Suppressor macrophage treated with lipopolysaccharide for 4 hours (primary cell): ENCODE results near the gene FIGNL2.
A peak's percentile ranks its signal among the peaks of the same experiment; 100 is the strongest.
"Not testable (repeated sequence)": the region's sequence is repeated elsewhere in the genome, so short reads cannot be mapped to it uniquely, and the experiment has no call there.

Experiments
- DNase-seq: peaks from one replicate; pipeline ENCODE4 v3.0.0-alpha.2; 2020

FIGNL2 gene

GRCh38 chr12:51814311-51815088 is 34.0 kb downstream of the FIGNL2 start:
- peak; percentile 87 for DNase-seq

- no peak for DNase-seq
These were observed 34.6 kb downstream of the FIGNL2 start for GRCh38 chr12:51813931-51814310.

GRCh38 chr12:51812871-51813270 is 35.6 kb downstream of the FIGNL2 start:
- DNase-seq: no peak

- no peak for DNase-seq
These were observed 37.0 kb downstream of the FIGNL2 start for GRCh38 chr12:51811203-51812202.

- DNase-seq: no peak
These were observed 39.3 kb downstream of the FIGNL2 start for GRCh38 chr12:51809193-51809592.

GRCh38 chr12:51806896-51807295 is 41.6 kb downstream of the FIGNL2 start:
- no peak for DNase-seq

GRCh38 chr12:51801027-51801426 is 47.5 kb downstream of the FIGNL2 start:
- no peak for DNase-seq

- DNase-seq: peak; percentile 13
These were observed 50.0 kb downstream of the FIGNL2 start for GRCh38 chr12:51798501-51798900.

- not testable (repeated sequence) for DNase-seq
These were observed 50.5 kb downstream of the FIGNL2 start for GRCh38 chr12:51798051-51798450.

- no peak for DNase-seq
These were observed 51.2 kb downstream of the FIGNL2 start for GRCh38 chr12:51797301-51797700.

GRCh38 chr12:51793201-51793600 is 55.3 kb downstream of the FIGNL2 start:
- no peak for DNase-seq

- no peak for DNase-seq
These were observed 56.1 kb downstream of the FIGNL2 start for GRCh38 chr12:51792417-51792816.

GRCh38 chr12:51788876-51789275 is 59.6 kb downstream of the FIGNL2 start:
- no peak for DNase-seq

GRCh38 chr12:51785906-51786305 is 62.6 kb downstream of the FIGNL2 start:
- DNase-seq: no peak

GRCh38 chr12:51784688-51785087 is 63.8 kb downstream of the FIGNL2 start:
- no peak for DNase-seq

GRCh38 chr12:51779876-51780275 is 68.6 kb downstream of the FIGNL2 start:
- DNase-seq: no peak

- DNase-seq: no peak
These were observed 70.5 kb downstream of the FIGNL2 start for GRCh38 chr12:51777973-51778372.

- DNase-seq: no peak
These were observed 71.1 kb downstream of the FIGNL2 start for GRCh38 chr12:51777457-51777856.

- no peak for DNase-seq
These were observed 73.6 kb downstream of the FIGNL2 start for GRCh38 chr12:51774933-51775332.

GRCh38 chr12:51773145-51773869 is 75.2 kb downstream of the FIGNL2 start:
- peak; percentile 58 for DNase-seq

GRCh38 chr12:51771008-51771407 is 77.5 kb downstream of the FIGNL2 start:
- no peak for DNase-seq
